Dermis blood vessel endothelial cell (primary cell): Measurements from ENCODE around the gene REPS1. TPM values are rescaled to one million over a fixed set of nuclear protein-coding genes. Genes with fewer than 3 reads are reported as not detected.
A peak's percentile ranks its signal among the peaks of the same experiment; 100 is the strongest.
"Not testable (repeated sequence)": the region's sequence is repeated elsewhere in the genome, so short reads cannot be mapped to it uniquely, and the experiment has no call there.

Experiments used
- DNase-seq: peaks from one replicate; pipeline ENCODE4 v3.0.0; 2010
- total RNA-seq: library from RNA; depleted of rRNA; stranded (reverse); fragments of >200 nt; gene quantifications from 2 replicates; pipeline ENCODE4 v1.2.3, GENCODE V29; 2014

Gene REPS1
- 25.4 and 29.5 TPM in 2 replicates for total RNA-seq

GRCh38 chr6:138987643-138988468, at the start of gene REPS1:
Gene REPS1, minus strand, starts transcription at chr6:138988253. Its CDS starts 571 bp downstream, at chr6:138987682.
- peak; percentile 91 for DNase-seq

DNA sequence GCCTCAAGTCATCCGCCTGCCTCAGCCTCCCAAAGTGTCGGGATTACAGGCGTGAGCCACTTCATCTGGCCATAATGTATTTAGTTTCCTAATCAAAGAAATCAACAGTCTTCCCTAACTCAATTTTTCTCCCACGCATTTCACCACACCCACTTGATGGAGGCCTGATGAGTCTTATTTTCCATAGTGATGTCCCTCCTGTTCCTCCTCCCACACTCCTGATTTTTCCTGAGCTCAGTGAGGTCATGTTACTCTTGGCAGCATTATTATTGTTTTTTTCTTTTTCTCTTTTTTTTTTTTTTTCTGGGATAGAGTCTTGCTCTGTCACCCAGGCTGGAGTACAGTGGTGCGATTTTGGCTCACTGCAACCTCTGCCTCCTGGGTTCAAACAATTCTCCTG, 49.4 kb upstream of the REPS1 start:
- DNase-seq = peak; percentile 79

GRCh38 chr6:139030228-139030963, 42.3 kb upstream of the REPS1 start:
- DNase-seq = peak; percentile 17

- DNase-seq = peak; percentile 70
Observed at GRCh38 chr6:139029470-139030227, 41.6 kb upstream of the REPS1 start.

DNA sequence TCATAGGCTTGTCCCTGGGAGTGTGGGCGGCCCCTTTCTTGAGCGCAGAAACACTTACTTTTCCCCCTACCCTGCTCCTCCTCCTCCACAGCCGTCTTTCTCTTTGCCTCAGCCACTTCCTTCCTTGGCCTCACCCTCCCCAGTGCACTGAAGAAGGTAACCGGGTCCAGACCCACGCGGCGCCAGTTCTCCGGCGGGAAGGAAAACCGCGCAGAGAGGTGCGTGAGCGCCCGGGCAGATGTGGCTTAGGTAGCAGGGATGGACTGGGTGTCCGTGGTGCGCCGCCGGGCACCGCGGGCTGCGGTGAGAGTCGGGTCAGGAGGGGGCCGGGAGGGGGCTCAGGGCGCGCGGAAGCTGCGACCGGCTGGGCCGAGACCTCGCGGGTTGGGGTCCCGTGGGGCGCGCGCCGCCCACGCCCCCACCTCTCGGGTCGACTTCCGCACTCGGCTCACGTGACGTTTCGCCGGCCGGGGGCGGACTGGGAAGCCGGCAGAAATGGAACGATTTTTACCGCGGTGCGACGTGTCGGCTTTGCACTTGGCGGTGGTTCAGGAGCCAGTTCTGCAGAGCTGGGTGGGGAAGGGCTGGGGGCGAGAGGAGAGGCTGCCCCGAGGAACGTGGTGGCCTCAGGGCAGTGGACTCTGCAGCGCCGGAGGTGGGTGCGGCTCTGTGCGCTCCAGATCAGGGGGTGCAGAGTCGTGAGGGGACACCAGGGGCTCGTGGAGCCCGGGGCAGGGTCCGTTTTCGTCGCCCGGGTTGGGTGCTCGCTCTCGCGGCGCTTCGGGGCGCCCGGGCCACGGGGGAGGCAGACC, 40.8 kb upstream of the REPS1 start, which contains the start of gene ABRACL:
TSS of gene ABRACL (plus strand) at position 88 of the 812 bp plus-strand sequence. CDS start 5,416 bp downstream, outside the sequence.
- peak; percentile 78 for DNase-seq

DNA sequence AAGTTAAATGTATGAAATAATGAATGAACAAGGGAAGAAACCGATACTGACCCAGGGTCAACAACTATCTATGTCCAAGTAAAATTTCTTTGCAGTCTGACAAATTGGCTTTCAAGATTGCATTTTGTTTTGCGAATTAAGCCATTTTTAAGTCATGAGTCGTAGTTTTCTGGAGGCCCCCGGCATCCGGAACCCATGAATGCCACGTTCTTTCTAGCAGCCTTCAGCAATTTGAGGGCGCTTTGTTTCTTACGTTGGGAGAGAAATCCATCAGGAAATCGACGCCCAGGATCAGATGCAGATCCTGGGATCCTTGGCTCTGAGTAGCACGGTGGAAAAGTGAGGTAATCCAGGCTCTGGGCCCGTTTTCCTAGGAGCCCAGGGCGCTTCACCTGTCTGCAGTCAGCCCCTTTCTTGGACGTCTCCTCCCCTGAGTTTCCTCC, 40.2 kb upstream of the REPS1 start:
- no peak for DNase-seq

DNA sequence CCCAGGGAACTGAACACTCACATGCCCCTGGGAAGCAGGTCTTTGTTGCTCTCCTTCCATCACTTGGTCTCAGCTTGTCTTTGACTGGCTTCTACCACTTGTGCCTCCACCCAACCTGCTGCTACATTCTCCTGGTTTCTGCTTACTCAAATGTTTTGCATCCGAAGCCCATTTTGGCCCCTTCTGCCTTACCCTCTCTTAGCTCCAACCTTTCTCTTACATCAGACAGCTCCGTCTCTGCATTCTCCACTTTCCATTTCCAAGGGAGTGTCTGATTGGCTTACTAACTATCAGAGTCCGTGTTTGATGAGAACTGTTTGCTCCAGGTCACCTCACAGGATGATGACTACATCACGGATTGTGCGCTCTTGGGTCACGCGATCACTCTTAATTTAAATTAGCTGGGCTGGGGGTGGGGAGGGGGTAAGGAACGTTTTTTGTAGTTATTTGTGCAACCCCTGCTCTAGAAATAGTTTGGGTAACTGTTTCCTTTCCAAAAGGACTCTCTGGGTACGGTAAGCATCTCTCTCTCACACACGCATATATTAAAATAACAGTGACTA, 39.6 kb upstream of the REPS1 start:
- peak; percentile 86 for DNase-seq

DNA sequence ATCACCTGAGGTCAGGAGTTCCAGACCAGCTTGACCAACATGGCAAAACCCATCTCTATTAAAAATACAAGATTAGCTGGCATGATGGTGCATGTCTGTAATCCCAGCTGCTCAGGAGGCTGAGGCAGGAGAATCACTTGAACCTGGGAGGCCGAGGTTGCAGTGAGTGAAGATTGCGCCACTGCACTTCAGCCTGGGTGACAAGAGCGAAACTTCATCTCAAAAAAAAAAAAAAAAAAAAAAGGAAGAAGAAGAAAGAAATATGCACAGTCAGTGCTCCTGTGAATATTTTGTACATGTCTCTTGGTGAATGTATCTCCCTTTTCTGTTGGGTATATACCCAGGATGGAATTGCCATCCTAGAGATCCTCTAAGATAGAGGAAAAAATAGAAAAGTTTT, 37.4 kb upstream of the REPS1 start:
- DNase-seq = not testable (repeated sequence)

DNA sequence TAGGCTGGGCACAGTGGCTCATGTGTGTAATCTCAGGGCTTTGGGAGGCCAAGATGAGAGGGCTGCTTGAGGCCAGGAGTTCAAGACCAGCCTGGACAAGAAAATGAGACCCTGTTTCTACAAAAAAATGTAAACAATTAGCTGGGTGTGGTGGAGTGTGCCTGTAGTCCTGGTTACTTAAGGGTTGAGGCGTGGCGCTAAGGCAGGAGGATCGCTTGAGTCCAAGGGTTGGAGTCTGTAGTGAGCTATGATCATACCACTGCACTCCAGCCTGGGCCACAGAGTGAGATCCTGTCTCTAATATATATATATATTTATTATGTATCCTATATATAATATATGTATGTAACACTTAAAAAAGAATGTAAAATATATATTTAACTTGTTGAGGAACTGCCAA, 32.6 kb upstream of the REPS1 start:
- no peak for DNase-seq

DNA sequence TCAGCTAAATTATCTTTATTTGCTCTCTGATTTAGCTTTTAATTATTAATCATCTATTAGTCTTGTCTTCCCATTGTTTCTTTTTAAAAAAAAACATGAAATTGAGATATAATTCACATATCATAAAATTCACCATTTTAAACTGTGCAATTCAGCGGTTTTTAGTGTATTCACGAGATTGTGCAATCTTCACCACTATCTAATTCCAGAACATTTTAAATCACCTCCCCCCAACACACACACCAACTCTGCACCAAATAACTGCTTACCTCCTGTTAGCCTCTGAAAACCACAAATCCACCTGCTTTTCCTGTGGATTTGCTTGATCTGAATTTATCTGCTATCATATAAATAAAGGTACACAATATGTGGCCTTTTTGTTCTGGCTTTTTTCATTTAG, 31.7 kb upstream of the REPS1 start:
- no peak for DNase-seq

- no peak for DNase-seq
Observed at GRCh38 chr6:139017227-139017626, 29.2 kb upstream of the REPS1 start.

DNA sequence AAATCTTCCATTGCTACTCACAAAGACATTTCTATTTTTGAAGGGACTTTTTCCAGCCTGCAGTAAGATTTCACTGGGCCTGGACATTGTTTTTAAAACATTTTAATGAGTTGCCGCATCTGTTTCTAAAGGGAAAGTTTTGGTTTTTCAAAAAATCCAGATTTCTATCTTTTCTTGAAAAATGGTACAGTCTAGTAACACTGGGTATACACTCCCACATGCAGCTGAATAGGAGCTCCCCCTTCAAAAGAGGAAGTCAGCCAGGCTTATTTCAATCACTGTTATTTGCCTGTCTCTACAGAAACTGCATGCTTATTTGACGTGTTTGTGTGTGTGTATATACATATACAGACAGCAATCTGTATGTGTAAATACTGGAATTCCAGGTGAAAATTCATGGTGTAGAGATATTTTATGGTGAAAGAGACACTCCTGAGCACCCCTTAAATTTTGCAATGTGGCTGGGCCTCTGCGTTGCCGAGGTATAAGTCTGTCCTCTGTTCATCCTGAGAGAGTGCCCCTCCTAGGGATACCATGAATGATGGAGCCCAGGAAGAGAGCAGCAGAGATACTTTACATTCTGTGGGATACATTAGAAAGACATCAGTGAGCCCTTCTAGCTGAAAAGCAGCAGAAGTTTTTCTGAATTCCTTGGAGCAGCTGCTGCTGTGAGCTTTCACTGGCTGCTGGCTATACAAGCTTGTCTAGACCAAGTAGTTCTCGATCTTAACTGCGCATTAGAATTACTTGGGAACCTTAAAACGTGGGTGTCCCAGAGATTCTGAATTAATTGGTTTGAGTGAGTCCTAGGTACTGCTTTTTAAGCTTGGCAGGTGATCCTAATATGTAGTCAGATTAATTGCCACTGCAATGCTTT, 28.5 kb upstream of the REPS1 start:
- no peak for DNase-seq

GRCh38 chr6:139014945-139015344, 26.9 kb upstream of the REPS1 start:
- DNase-seq = no peak

- DNase-seq = no peak
Observed at GRCh38 chr6:139013185-139013800, 25.2 kb upstream of the REPS1 start.

DNA sequence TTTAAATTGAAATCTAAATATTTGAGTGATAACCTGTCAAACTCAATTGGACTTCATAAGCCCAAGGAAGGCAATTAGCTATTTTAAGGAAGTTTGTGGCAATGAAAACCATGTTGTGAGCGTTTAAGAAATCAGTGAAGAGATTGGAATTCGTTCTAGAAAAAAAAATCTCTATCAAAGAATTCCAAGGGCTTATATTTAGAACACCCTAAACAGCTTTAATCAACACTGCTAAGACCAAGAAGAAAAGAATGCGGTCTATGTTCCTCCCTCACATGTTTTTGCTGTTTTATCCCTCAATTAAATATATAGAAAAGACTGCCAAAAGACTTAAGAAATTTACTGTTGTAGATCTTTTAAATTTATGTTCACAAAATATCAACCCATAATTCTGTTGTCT, 23.9 kb upstream of the REPS1 start:
- no peak for DNase-seq

DNA sequence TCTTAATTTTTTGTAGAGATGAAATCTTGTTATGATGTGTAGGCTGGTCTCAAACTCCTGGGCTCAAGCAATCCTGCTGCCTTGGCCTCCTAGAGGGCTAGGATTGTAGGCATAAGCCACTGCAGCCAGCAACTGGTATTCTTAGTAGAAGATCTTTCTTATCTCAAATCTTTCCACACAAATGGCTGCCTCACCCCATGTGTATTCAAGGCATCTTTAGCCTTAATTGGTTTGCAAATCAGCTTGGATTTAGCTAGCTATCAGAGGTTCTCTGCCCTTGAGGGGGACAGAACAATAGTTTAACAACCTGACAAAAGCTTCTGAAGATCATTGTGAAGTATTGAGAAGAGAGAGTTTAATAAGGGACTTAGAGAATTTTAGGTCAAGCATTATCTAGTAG, 22.6 kb upstream of the REPS1 start:
- DNase-seq = no peak

DNA sequence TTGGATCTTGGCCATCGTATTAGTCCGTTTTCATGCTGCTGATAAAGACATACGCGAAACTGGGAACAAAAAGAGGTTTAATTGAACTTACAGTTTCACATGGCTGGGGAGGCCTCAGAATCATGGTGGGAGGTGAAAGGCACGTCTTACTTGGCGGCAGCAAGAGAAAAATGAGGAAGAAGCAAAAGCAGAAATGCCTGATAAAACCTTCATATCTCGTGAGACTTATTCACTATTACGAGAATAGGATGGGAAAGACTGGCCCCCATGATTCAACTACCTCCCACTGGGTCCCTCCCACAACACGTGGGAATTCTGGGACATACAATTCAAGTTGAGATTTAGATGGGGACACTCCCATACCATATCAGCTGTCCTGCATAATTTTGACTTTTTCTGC, 20.1 kb upstream of the REPS1 start:
- no peak for DNase-seq

DNA sequence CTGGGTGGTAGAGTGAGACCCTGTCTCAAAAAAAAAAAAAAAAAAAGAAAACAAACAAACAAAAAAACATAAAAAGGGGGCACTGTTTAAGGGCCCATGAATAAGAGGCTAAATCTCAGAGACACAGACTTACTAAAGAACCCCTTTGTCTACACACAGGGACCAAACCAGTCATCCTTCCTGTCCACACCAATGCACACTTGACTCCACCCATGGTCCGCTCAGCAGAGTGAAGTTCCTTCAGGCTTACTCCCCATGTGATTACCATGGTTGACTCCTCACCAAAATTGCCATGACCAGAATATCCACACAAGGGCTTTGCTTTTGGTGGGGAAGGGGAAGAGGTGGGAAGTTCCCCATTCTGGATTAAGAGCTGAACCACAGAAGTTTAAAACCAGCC, 19.4 kb upstream of the REPS1 start:
- DNase-seq = no peak

DNA sequence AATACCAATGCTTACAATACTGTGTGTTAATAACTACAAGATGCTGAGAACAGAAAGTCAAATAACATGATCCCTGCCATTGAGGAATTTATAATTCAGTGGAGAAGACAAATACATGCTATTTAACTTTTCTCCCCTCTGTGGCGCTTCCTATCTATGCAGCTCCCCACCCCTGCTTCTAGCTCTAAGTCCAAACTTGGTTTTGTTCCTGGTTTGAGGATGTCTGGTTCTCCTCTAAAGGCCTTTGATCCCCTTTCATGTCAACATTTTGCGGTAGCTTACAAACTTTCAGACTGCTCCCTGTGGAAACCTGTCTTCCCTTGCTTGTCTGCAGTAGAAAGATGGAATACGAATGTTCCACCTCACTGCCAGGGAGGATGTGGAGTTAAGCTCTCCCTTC, 18.4 kb upstream of the REPS1 start:
- DNase-seq = no peak

- no peak for DNase-seq
Observed at GRCh38 chr6:139003751-139004150, 15.7 kb upstream of the REPS1 start.
